HepG2 (cell line): ENCODE data around the gene RRBP1. TPM values are rescaled to one million over a fixed set of nuclear protein-coding genes. Genes with fewer than 3 reads are reported as not detected.
A peak's percentile ranks its signal among the peaks of the same experiment; 100 is the strongest.

Experiments
- AKAP8 ChIP-seq: sonication (generic); formaldehyde crosslinking; IDR thresholded peaks from 2 replicates; pipeline ENCODE4 v1.5.1; 2020; ENCODE audit warnings: mild to moderate bottlenecking, missing genetic modification reagents
- ATF7 ChIP-seq, 2 experiments: fragments of 450-650 bp in 1 of 2; sonication (generic) in 1 of 2; formaldehyde crosslinking in 1 of 2; IDR thresholded peaks; 2 replicates each; pipeline versions ENCODE4 v1.4.0 to v1.6.1; 2016 to 2020; ENCODE audit warnings: antibody characterized with exemption in 1 of 2, mild to moderate bottlenecking in 1 of 2, missing genetic modification reagents in 1 of 2
- BCL3 ChIP-seq: sonication (generic); formaldehyde crosslinking; IDR thresholded peaks from 2 replicates; pipeline ENCODE4 v1.5.1; 2020; ENCODE audit warnings: mild to moderate bottlenecking, missing genetic modification reagents, moderate library complexity
- CHD4 ChIP-seq: fragments of 200-600 bp; sonication (generic); IDR thresholded peaks from 2 replicates; pipeline ENCODE4 v1.7.0; 2017; ENCODE audit warnings: mild to moderate bottlenecking, low read length, borderline replicate concordance
- EP300 ChIP-seq, 3 experiments: sonication (generic) in 1 of 3; formaldehyde crosslinking in 1 of 3; IDR thresholded peaks; 2 replicates each; pipeline versions ENCODE4 v1.5.1 to v1.6.1; 2011 to 2020; ENCODE audit warnings: low read depth in 2 of 3, low read length in 2 of 3, borderline replicate concordance in 1 of 3, improper control_type of control experiment in 1 of 3, mild to moderate bottlenecking in 1 of 3, missing genetic modification reagents in 1 of 3, moderate library complexity in 1 of 3
- ETV6 ChIP-seq: sonication (generic); formaldehyde crosslinking; conservative IDR thresholded peaks from 2 replicates; pipeline ENCODE4 v1.4.0; 2020; ENCODE audit warnings: missing genetic modification reagents
- HOXA9 ChIP-seq: sonication (generic); formaldehyde crosslinking; IDR thresholded peaks from 2 replicates; pipeline ENCODE4 v1.8.1; 2022; ENCODE audit warnings: missing genetic modification reagents, mild to moderate bottlenecking, moderate library complexity, borderline replicate concordance
- MBNL3 ChIP-seq: fragments of 250-450 bp; sonication (Bioruptor Pico); conservative IDR thresholded peaks from 2 replicates; pipeline ENCODE4 v1.8.0; 2022; ENCODE audit warnings: mild to moderate bottlenecking, inconsistent platforms
- MLX ChIP-seq: IDR thresholded peaks from 2 replicates; pipeline ENCODE4 v1.6.1; 2016
- MYC ChIP-seq: sonication (generic); formaldehyde crosslinking; IDR thresholded peaks from 2 replicates; pipeline ENCODE4 v1.9.0; 2021; ENCODE audit warnings: missing genetic modification reagents, borderline replicate concordance
- STAG1 ChIP-seq: sonication (generic); formaldehyde crosslinking; IDR thresholded peaks from 2 replicates; pipeline ENCODE4 v1.4.0; 2020; ENCODE audit warnings: missing genetic modification reagents
- THAP9 ChIP-seq: sonication (generic); formaldehyde crosslinking; IDR thresholded peaks from 2 replicates; pipeline ENCODE4; 2020; ENCODE audit warnings: missing genetic modification reagents, mild to moderate bottlenecking, borderline replicate concordance
- ZMYM3 ChIP-seq: sonication (generic); formaldehyde crosslinking; IDR thresholded peaks from 2 replicates; pipeline ENCODE4 v1.5.1; 2020; ENCODE audit warnings: mild to moderate bottlenecking, missing genetic modification reagents
- ZMYM4 ChIP-seq: sonication (generic); formaldehyde crosslinking; IDR thresholded peaks from 2 replicates; pipeline ENCODE4 v1.8.1; 2023; ENCODE audit warnings: mild to moderate bottlenecking, missing genetic modification reagents
- ZNF280D ChIP-seq: sonication (generic); formaldehyde crosslinking; IDR thresholded peaks from 2 replicates; pipeline ENCODE4 v1.5.1; 2020; ENCODE audit warnings: mild to moderate bottlenecking, missing genetic modification reagents
- ZNF292 ChIP-seq: sonication (generic); formaldehyde crosslinking; IDR thresholded peaks from 2 replicates; pipeline ENCODE4 v1.8.1; 2022; ENCODE audit warnings: mild to moderate bottlenecking, low read depth, missing genetic modification reagents, borderline replicate concordance
- ZNF441 ChIP-seq: sonication (generic); formaldehyde crosslinking; IDR thresholded peaks from 2 replicates; pipeline ENCODE4 v1.7.0; 2021; ENCODE audit warnings: missing genetic modification reagents, borderline replicate concordance
- ZNF775 ChIP-seq: sonication (generic); formaldehyde crosslinking; IDR thresholded peaks from 2 replicates; pipeline ENCODE4 v1.4.0; 2020; ENCODE audit warnings: missing genetic modification reagents, mild to moderate bottlenecking, moderate library complexity, borderline replicate concordance
- polyA plus RNA-seq, 8 experiments: library from polyadenylated mRNA; depleted of rRNA in 3 of 8; stranded (reverse) in 7 of 8; unstranded in 1 of 8; fragments of >200 nt; fragmentation: Illumina TruSeq in 4 of 8; extraction: Trizol in 4 of 8; gene quantifications; 2 replicates each; pipeline versions ENCODE4 v1.2.1 to v1.2.3, GENCODE V29; 2011 to 2016; ENCODE audit warnings: low read depth in 4 of 8, missing spikeins in 1 of 8, mixed read lengths in 1 of 8; ENCODE audit not compliant: insufficient read depth in 1 of 8
- total RNA-seq, 5 experiments: library from RNA; depleted of rRNA; stranded (reverse); fragments of >200 nt; fragmentation: Illumina TruSeq; extraction: Trizol; gene quantifications; 2 replicates each; pipeline ENCODE4 v1.2.3, GENCODE V29; 2016; ENCODE audit warnings: low read depth in 1 of 5

Gene RRBP1
- total and polyA plus RNA-seq, 2 of the 13 experiments (the other 11 are each of a cell fraction or from before 2014, with no cell fraction given): 150 to 222 TPM

- TF ChIP-seq AKAP8 (CRISPR knock-in tag) (no peak), ATF7 (IDR thresholded peaks at IDR 0.05) (no peak), ATF7 (CRISPR knock-in tag; IDR thresholded peaks at IDR 0.05) (no peak), HOXA9 (CRISPR knock-in tag) (no peak), MYC (no peak), EP300 (IDR thresholded peaks at IDR 0.05; ENCODE audit: low read depth in 2 of 2, low read length in 2 of 2) (no peak), EP300 (CRISPR knock-in tag; IDR thresholded peaks at IDR 0.05; ENCODE audit: borderline replicate concordance) (no peak), ZNF441 (no peak), ZNF292 (CRISPR knock-in tag) (no peak), THAP9 (no peak), ZNF280D (CRISPR knock-in tag) (peak; percentile 2; the same call in 1 of the 2 replicates), ZMYM4 (CRISPR knock-in tag) (no peak), ETV6 (no peak), CHD4 (0 out of 2 replicates have a peak, but pooled peaks have one; percentile 1), BCL3 (CRISPR knock-in tag) (no peak), STAG1 (CRISPR knock-in tag) (no peak), ZNF775 (CRISPR knock-in tag) (no peak), ZMYM3 (peak; percentile 7; the same call in 1 of the 2 replicates), MBNL3 (CRISPR knock-in tag) (no peak), MLX (CRISPR knock-in tag) (no peak)
Measured at GRCh38 chr20:17658648-17658993, 23.4 kb downstream of the RRBP1 start (continued).
